Activated CD4-positive, alpha-beta T cell treated with anti-CD3 and anti-CD28 coated beads, Interleukin-2, Interleukin-6, amounts not matched to agents 100 ng/mL and 50 ng/mL, durations not matched to agents 16 hours and 8 hours (primary cell): Measurements from ENCODE around the gene ZNF248.
"Not testable (repeated sequence)": the region's sequence is repeated elsewhere in the genome, so short reads cannot be mapped to it uniquely, and the experiment has no call there.

Source experiments
- DNase-seq: peaks from one replicate; pipeline ENCODE4 v3.0.0-alpha.2; 2020

Gene ZNF248

DNA sequence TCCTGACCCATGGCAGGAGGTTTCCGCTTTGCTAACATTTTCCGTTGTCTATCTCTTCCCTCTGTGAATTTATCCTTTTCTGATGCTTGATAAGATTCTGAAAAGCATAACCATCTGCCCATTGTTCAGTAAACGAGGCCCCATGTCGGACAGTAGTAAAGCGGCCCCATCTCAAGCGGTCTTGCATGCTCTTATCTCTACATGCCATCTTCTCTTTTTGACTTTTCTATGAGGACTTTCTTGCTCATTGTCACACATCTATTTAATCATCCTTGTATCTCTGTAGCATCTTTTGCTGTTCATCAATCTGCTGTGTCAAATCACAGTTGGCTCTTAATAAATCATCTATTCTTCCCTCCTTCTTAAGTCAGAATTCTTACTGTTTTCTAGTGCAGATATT, 37.6 kb downstream of the ZNF248 start:
- no peak for DNase-seq

DNA sequence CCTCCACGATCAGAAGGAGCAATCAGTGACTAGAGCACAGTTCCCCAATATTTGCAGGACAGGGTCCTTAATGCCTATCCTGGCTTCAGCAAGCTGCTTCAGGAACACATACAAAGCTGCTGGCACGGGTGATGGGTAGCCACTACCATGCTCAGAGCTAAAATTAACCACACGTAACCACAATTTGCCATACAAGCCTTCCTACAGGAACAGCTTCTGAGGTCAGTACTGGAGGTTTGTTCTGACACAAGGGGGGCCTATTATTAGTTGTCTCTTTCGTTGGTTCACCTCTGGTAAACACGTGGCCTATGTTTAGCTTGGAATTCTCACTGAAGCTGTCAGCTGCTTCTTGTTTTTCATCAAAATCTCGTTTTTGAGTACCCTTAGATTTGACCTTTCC, 41.1 kb downstream of the ZNF248 start:
- DNase-seq, result no peak

DNA sequence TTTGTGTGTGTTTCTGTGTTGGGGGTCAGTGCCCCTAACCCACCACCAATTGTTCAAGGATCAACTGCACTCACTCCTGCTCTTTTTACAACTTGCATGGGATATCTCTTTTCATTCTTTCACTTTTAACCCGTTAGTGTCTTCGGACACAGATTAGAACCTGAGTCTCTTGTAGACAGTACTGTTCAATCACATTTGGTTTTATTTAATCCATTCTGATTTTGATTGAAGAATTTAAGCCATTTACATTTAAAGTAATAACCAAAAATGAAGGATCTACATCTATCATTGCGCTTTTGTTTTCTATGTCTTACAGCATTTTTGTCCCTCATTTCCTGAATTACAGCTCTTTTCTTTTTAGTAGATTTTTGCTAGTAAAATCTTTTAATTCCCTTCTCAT, 43.6 kb downstream of the ZNF248 start:
- DNase-seq, result no peak

DNA sequence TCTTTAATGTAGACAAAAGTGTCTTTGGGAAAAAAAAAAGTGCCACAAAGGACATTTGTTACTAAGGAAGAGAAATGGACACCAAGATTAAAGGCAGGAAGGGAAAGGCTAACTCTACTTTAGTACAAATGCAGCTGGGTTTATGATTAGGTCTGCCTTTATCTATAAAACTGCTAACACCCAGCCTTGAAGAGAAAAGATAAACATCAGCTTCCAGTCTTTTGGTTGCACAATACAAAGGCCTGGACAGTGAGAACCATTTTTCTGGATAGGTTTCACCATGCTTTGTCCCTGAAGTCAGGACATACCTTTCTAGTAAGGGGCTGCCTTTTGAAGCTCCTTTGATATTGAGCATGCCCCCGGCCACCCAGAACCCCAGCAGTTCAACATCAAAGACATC, 45.1 kb downstream of the ZNF248 start:
- no peak for DNase-seq

DNA sequence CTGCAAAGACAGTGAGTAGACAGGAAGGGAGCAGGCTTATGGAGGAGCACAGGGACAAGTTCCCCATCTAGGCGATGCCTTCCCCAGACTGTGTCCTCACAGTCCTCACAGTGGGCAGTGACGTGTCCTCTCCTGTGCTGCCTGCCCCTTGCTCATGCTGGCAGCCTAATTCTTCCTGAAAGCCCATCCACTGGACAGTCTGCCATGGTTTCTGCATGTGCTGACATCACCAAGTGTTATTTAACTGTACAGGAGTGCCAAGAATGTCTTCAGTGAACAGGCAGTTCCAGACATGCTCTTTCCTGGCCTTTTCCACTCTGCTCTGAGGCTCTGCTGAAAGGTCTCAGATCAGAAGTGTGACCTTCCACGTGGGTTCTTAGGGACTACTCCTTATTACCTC, 54.1 kb downstream of the ZNF248 start:
- no peak for DNase-seq

DNA sequence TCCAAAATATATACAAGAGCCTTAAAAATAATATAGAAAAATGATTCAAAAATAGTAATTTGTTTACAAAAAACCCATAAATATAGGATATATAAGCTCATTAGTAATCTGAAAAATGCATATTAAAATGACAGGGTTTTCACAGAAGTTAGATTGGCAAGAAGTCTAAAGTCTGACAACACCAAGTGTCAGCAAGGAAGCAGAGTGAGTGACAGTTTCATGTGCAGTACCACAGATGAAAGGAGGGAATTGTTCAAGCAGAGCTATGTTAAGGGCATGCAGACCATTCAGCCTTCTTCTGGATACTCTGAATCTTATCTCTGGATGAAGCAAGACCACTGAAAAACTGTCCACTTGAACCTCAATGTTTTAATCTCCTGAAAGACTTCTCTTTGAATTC, 55.9 kb downstream of the ZNF248 start:
- no peak for DNase-seq

DNA sequence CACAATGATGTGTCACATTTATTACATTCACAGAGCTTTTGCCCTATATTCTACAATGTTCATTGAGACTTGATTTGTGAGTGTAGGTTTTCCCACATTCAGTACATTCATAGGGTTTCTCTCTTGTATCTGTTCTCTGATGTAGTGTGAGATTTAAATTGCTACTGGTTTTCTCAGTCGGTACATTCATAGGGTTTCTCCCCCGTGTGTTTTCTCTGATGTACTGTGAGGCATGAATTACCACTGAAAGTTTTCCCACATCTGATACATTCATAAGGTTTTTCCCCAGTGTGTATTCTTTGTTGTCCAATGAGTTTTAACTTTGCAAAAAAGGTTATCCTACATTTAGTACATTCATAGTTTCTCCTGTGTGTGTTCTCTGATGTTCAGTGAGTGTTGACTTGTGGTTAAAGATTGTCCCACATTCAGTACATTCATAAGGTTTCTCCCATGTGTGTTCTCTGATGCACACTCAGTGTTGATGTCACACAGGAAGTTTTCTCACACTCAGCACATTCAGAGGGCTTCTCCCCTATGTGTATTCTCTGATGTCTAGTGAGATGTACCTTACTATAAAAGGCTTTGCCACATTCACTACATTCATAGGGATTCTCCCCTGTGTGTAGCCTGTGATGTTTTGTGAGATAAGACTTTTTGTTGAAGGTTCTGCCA, 63.0 kb downstream of the ZNF248 start:
- no peak for DNase-seq

DNA sequence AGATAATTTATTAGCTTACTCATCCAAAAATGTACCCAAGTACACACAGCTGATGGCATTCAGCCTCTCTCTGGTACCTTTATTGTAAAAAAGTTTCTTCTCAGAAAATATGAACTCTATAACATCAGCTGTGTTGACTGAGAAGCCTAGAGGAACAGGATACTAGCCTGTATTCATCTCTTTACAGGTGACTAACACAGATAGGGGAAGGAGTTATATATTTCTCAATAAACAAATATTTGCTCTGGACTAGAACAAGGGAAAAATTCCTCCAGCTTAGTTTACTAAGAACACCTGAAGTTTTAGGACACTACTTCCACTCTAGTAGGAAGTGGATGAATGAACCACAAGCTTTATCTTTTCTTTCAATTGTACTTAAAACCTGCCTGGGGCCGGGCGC, 67.8 kb downstream of the ZNF248 start:
- DNase-seq, result no peak

DNA sequence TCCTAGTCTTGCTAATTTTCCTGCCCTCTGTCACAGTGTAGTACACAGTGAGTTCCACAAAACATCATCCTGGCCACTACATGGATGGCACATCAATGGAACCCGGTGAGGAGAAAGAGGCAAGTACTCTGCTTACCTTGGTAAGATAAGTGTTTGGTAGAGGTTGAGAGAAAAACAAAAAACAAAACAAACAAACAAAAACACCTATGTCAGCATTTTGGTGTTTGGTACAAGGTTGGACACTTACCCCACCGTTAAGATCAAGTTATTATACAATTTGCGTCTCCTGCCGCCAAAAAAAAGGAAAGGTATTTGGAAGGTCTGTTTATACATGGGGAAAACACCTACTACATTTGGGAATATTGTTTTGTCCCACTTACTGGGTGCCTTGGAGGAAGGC, 72.7 kb downstream of the ZNF248 start:
- no peak for DNase-seq

DNA sequence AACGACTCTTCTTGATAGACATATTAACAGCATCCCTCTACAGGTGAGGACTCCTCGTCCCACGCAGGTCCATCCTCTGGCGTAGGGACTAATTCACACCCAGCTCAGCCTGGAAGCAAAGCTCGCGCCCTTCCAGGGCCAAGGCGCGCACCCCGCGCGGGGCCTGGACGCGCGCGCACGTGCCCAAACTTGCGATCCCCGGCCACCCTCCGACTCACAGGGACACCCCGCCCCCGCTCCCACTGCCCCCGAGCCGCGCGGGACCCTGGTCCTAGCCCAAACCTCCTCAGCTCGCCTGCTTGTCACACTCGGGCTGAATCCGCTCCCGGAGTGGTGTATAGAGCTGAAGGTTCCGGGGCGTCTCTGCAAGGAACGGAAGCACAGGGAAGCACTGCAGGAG, 76.9 kb downstream of the ZNF248 start:
- no peak for DNase-seq

DNA sequence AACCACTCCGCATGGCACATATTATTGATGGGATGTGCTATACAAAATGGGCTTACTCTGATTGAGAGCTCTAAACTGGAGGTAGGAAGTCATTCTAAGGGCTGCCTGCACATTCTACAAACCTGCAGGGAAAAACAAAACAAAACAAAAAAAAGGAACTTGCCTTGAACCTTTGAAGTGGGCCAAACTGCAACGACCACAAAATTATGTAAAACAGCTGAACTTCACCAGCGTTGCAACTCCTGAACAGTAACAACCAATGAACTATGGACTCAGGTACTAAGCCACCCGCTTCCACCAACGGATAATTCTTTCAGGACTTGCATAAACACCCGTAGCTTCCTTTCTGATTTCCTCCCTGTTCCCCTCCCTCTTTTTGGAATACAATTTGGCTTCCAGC, 80.4 kb downstream of the ZNF248 start:
- no peak for DNase-seq

DNA sequence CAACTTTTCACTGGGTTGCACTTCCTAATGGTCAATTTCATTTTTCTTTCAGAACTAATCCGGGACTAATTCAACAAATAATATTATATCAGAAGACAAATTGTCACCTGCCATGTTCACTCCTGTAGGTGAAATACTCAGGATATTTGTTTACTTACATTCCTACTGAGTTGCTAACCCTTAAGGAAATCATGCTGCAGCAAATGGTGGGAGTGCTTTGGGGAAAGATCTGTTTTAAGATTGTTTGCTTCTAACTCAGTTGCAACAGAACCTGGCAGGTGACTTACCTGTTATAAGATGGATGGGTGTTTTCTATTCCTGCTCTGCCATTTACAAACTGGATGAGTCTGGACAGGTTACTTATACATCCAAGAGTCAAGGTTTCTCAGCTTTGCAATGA, 81.8 kb downstream of the ZNF248 start:
- DNase-seq, result no peak

DNA sequence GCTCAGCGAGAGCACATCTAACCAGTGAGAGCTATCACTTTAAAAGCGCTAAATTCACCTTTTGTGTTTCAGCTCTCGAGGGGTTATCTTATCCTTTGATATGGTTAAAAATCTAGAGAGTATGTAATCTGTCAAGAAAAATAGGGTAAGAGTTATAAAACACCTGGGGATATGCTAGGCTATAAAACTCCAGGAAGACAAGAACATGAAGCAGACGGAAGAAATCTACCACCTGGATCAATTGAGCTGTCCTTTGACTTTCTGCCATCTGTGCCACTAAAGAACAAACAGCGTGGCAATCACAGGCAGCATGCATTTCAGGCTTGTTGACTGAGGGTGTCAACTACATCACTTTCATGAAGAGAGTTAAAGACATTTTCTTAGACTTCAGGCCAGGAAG, 83.1 kb downstream of the ZNF248 start:
- DNase-seq, result no peak

DNA sequence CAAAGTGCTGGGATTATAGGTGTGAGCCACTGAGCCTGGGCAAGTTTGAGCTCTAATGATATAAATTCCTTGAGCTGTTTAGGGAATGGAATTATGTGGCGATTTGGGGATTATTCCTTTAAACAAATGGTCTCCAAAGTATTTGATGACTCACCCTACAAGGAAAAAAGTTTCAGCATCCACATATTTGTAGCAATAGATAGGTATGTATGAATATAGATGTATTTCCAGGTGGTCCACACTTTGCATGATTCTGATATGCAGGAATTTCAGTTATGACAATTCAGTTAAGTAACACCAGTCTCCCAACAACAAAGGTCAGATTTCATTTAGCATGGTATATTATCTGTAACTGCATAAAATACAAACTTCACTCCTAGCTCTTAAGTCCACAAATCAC, 92.2 kb downstream of the ZNF248 start:
- no peak for DNase-seq

DNA sequence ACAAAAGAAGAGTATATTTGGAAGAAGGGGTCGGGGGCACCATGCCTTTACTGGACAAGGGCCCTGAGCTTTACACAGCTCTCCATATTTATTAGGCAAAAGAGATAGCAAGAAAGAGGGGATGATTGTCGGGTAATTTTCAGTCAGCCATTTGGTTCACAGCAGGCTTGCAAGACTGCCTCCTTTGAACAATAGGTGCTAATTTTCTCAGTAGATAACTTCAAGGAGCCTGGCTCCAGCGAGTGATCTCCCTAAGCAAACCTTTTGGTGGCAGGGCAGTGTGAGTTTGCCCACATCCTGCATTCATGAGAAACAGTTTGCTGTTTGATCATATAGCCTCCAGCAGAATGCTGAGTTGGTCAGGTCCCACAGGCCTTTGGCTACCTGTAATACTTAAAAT, 94.3 kb downstream of the ZNF248 start:
- DNase-seq, result no peak

DNA sequence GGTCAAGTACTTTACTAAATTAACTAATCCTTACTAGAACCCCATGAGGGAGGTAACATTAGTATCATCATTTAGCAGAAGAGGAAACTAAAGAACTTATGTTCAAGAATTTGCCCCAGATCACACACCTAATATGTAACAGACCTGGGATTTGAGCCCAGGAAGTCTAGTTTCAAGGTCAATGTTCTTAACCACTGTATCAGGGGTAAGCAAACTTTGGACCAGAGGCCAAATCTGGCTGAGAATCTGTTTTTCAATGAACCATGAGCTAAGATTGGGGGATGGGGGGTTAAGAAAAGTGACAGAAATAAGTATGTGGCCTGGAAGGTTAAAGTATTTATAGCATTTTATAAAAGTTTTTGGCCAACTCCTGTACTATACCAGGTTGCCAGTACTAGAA, 95.1 kb downstream of the ZNF248 start:
- no peak for DNase-seq

DNA sequence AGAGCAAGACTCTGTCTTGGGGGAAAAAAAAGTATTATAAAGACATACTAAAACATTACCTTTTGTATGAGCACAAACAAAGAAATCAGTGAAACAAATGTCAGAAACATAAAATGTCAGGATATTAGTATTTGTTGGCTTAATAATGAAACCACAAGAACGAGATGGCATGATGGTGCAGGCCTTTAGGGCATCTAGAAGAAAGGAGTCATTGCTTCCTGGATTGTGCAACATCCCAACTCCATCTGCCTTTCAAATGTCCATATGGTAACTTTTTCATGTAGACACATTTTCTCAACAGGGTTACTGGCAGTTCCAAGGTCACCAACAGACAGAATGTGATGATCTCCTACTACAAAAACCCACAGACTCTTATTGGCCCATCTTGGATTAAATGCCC, 96.6 kb downstream of the ZNF248 start:
- no peak for DNase-seq

DNA sequence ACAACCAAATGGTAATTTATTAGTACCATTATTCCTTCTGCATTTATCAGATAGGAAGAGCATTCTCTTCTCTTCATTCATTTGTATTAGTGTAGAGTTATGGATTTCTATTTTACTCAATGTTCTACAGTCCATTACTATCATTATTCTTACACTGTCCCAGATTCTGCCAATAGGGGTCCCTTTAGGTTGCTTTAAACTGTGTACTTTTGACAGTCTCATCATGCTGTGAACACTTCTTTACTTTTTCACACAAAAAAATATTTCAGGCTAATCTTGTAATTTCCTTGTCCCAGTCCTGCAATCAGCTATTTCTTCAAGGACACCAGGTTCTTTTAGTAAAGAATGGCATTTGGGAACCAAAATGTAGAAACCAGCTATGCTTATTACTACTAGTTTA, 99.3 kb downstream of the ZNF248 start:
- no peak for DNase-seq

DNA sequence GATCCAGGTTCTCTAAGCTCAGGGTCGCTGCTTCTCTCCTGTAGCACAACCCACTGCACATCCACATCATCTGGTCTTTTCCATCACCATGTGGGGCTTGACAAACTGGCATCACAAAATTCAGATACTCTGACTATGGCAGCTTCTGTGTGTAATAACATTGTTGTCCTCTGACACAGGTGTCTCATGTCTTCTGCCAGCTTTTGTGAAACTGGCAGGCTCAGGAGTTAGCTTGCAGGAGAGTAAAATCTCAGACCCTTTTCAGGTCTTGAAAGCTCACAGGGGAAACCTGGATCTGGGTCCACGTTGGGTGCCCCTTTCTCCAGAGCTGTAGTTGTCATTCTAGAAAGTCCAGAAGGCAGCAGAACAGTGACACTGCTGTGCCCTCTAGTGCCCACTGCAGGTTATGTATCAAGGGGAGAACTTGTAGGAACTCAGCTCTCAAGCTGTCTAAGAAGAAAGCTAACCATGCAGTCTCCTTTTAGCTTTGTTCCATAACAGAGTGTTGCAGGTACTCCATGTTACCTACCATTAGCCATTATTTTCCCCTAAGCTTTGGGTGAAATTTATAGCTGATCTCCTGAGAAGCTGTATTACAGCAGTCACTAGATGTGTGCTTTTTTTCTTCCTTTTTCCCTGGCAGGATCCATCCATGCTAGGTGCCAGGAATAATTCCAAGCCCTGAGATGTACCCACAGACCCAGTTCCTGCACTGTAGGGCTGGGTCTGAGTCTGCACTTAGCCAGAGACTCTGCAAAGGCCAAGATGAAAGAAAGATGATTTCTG, 102.7 kb downstream of the ZNF248 start:
- DNase-seq, result peak; percentile 21

DNA sequence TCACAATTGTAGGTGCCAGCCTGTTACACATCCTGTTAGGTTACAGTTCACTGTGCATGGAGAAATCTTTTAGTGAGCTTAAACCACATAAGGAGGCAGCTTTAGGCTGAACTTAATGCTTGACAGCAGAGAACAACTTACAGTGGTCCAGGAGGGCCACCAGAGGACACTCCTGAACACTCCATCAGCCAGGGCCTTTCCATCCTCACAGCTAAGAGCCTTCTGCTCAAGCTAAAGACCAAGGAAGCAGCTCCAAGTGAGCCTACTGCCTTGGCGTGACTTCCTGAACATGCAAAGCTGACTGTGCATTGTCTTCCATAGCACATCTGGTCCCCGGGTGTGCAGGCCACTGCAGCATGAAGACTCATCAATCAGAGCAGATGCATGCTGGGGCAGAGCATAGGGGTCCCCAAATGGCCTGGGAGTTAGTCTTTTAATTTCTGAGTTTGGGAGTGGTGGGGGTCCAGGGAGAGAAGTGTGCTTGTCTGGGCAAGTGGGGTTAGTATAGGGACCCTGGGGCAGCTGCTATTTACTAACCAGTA, 105.0 kb downstream of the ZNF248 start:
- no peak for DNase-seq

DNA sequence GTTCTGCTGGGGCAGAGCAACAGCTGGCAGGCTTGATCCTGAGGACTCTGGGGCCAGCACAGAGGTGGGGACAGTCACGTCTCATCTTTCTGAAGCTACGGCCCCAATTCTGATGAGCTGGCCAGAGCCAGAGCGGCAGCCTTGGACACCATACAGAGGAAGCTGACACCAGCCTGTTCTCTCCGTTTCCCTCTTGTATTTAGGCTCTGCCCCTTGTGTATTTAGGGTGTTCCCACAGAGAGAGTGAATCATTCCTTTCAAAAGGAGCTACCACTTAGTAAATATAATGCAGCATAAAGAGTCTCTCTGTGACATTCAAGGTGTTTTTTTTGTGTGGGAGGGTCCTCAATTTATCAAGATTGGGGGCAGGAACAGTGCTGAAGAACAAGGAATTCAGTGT, 109.2 kb downstream of the ZNF248 start:
- no peak for DNase-seq

DNA sequence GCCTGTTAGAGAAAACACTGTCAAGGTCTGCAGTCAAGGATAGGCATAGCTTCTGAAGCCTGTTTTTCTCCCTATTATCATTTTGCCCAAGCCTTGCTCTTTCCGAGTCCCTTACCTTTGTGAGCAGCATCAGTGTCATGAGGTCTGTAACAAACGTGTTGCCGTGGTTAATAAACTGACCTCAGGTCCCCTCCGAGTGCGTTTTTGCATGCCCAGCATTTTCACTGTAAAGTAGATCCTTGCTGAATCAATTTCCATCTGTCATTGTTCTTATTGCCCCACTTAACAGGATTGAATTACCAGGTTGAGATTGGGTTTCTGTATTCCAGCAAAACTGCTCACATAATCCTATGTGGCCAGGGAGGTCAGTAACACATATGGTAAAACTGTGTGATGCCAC, 110.3 kb downstream of the ZNF248 start:
- DNase-seq, result no peak

DNA sequence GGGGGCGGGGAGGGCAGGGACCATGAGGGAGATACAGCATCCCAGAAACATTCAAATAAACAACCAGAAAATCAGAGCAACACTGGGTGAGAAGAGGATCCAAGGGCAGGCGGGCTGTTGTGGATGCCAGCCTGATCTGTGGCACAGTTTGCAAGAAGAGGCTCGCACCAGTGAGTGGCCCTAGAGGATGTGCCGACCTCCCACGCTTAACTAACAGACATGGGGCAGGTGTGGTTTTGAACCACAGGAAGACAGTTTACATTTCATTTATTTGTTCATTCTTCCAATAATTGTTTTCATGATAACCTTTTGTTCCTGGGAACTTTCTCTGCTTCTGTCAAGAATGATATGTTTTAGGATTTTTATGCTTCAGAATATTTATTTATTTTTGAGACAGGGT, 115.6 kb downstream of the ZNF248 start:
- DNase-seq, result no peak

DNA sequence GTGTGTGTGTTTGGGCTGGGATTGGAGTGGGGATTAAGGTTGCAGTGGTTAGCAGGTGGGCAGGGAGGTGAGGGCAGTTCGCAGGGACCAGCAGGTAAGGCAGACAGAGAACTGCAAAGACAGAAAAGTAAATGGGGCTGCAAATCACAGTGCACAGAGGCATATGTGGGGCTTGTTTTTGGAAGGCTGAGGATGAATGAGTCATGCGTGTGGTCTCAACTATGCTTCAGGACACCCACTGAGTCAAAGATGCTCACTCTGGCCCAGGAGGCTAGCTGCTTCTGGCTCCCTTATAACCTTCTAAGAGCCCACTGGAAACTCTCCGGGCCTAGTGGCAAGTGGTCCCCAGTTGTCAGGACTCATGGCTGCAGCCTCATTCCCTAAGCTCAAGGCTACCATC, 118.2 kb downstream of the ZNF248 start:
- no peak for DNase-seq

DNA sequence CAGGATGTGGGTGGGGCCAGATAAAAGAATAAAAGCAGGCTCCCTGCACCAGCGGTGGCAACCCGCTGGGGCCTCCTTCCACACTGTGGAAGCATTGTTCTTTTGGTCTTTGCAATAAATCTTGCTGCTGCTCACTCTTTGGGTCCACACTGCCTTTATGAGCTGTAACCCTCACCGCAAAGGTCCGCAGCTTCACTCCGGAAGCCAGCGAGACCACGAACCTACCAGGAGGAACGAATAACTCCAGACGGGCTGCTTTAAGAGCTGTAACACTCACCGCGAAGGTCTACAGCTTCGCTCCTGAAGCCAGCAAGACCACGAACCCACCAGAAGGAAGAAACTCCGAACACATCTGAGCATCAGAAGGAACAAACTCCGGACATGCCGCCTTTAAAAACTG, 119.2 kb downstream of the ZNF248 start:
- DNase-seq, result not testable (repeated sequence)
